ENCODE results near the gene PFDN2. TPM values are rescaled to one million over a fixed set of nuclear protein-coding genes. Genes with fewer than 3 reads are reported as not detected.

PFDN2 gene
- total and polyA plus RNA-seq, 10 of the 15 experiments (the other 5 are each of a cell fraction or from before 2014, with no cell fraction given): 30.0 to 141 (median 80.5) TPM

DNA sequence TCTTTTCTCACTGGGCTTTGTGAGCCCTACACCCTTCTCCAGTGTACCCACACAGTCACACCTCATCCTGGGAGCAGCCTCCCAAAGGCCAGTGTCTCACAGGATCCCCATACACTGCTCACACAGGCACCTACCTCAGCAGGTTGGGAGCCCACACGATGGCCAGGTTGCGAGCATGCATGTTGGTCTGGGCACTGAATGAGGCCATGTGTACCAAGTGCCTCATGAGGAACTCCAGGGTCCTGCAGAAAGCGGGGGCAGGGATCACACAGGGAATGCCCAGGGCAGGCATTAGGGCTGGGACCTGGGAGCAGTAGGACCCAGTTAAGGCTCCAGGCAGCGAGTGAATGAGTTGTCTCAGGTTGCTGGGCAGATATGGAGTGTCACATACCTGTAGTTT is 63.6 kb downstream of the PFDN2 start (continued):
- no peak for TF ChIP-seq SREBF2 (IDR thresholded peaks at IDR 0.05; ENCODE audit: low read length)

DNA sequence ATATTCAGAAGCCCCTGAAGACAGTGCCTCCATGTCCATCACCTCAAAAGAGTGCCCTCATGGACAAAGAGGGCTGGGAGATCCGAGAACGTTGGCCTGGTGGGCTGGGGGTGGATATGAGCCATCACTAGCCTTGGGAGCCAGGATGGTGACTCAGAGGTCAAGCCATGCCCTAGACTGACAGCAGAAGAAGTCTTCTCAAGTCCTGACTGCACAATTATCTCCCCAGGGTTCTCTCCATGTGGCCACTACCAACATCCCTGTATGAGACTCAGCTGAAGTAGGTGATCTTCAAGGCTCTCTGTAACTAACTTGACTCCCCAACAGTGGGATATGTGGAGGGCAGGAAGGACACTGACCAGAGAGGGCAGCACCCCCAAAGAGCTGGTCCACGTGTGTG is 64.9 kb downstream of the PFDN2 start:
- no peak for FAIRE-seq
- WGBS (ENCODE audit: insufficient coverage, insufficient replicate concordance, low lambda C conversion rate, missing lambda C conversion rate): 100% methylated on average over 3 of the region's 3 CpGs
- Histone ChIP-seq H3K9me3 (replicated peaks; ENCODE audit: control insufficient read depth, insufficient read depth, low read length) (no peaks in the 10 kb centered on the region), H3K36me3 (ENCODE audit: control insufficient read depth in 2 of 2, insufficient read depth in 2 of 2, low read length in 1 of 2) (peaks cover 36 to 38% of the 10 kb centered on the region in 2 experiments), H3K4me3 (no peak overlapping the region), H3K27me3 (replicated peaks in 1 of 2; ENCODE audit: control insufficient read depth in 2 of 2, insufficient read depth in 2 of 2, low read length in 1 of 2) (no peaks in the 10 kb centered on the region), H3K79me2 (ENCODE audit: control insufficient read depth, insufficient read depth, low read length) (no peaks in the 10 kb centered on the region; the same call in 1 of the 2 replicates), H3K9ac (ENCODE audit: control insufficient read depth, insufficient read depth, low read length) (no peak overlapping the region), H3K27ac (ENCODE audit: control insufficient read depth, insufficient read depth) (no peak overlapping the region), H3K4me1 (ENCODE audit: control insufficient read depth, insufficient read depth, low read length) (0 out of 2 replicates have a peak, but pooled peaks cover under 1% of the 10 kb centered on the region), H4K20me1 (ENCODE audit: control insufficient read depth, insufficient read depth) (no peaks in the 10 kb centered on the region), H3K4me2 (ENCODE audit: control insufficient read depth, insufficient read depth) (no peak overlapping the region), H2AFZ (ENCODE audit: control insufficient read depth, low read depth, low read length) (no peak overlapping the region)
- CTCF ChIA-PET: no interaction called here
- RAD21 ChIA-PET (ENCODE audit: unreplicated experiment): no interaction called here
- no peak for ATAC-seq
- in situ Hi-C loops (cut with MboI) (no loop called here), intact Hi-C loops (cut with micrococcal nuclease; ENCODE audit: unreplicated experiment) (no loop called here)
- POLR2A ChIA-PET: interaction anchor here (0.6 kb wide), 1 partner anchor 52 kb away, joined by 3 read pairs; no protein-coding TSS in a partner anchor
- BruUV-seq (replicated peaks): no TSS peak
- DNase-seq (ENCODE audit: low read depth, low spot score): no peak
- SMC1A ChIA-PET (ENCODE audit: uncharacterized antibody, unreplicated experiment): no interaction called here
- TF ChIP-seq, protein P1, sequence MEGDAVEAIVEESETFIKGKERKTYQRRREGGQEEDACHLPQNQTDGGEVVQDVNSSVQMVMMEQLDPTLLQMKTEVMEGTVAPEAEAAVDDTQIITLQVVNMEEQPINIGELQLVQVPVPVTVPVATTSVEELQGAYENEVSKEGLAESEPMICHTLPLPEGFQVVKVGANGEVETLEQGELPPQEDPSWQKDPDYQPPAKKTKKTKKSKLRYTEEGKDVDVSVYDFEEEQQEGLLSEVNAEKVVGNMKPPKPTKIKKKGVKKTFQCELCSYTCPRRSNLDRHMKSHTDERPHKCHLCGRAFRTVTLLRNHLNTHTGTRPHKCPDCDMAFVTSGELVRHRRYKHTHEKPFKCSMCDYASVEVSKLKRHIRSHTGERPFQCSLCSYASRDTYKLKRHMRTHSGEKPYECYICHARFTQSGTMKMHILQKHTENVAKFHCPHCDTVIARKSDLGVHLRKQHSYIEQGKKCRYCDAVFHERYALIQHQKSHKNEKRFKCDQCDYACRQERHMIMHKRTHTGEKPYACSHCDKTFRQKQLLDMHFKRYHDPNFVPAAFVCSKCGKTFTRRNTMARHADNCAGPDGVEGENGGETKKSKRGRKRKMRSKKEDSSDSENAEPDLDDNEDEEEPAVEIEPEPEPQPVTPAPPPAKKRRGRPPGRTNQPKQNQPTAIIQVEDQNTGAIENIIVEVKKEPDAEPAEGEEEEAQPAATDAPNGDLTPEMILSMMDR (IDR thresholded peaks at IDR 0.05 in 2 of 3, conservative IDR thresholded peaks at IDR 0.05 in 1 of 3; ENCODE audit: control insufficient read depth in 2 of 3, extremely low read depth in 1 of 3, insufficient read depth in 1 of 3, low read depth in 3 of 3, low read length in 3 of 3): no peak
- TF ChIP-seq BCL11A (IDR thresholded peaks at IDR 0.05; ENCODE audit: low read depth, low read length): no peak
- no peak for TF ChIP-seq CREM (IDR thresholded peaks at IDR 0.05; ENCODE audit: low read depth)
- no peak for TF ChIP-seq NR2C2 (IDR thresholded peaks at IDR 0.05; ENCODE audit: borderline replicate concordance, control insufficient read depth, insufficient read length, low read depth)
- TF ChIP-seq, protein P2, sequence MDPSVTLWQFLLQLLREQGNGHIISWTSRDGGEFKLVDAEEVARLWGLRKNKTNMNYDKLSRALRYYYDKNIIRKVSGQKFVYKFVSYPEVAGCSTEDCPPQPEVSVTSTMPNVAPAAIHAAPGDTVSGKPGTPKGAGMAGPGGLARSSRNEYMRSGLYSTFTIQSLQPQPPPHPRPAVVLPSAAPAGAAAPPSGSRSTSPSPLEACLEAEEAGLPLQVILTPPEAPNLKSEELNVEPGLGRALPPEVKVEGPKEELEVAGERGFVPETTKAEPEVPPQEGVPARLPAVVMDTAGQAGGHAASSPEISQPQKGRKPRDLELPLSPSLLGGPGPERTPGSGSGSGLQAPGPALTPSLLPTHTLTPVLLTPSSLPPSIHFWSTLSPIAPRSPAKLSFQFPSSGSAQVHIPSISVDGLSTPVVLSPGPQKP (IDR thresholded peaks at IDR 0.05; ENCODE audit: low read depth, low read length): no peak
- no peak for TF ChIP-seq TCF3 (IDR thresholded peaks at IDR 0.05; ENCODE audit: borderline replicate concordance, insufficient read depth, low read depth, low read length)
- no peak for TF ChIP-seq ZNF24 (IDR thresholded peaks at IDR 0.05)
- TF ChIP-seq, protein P3, sequence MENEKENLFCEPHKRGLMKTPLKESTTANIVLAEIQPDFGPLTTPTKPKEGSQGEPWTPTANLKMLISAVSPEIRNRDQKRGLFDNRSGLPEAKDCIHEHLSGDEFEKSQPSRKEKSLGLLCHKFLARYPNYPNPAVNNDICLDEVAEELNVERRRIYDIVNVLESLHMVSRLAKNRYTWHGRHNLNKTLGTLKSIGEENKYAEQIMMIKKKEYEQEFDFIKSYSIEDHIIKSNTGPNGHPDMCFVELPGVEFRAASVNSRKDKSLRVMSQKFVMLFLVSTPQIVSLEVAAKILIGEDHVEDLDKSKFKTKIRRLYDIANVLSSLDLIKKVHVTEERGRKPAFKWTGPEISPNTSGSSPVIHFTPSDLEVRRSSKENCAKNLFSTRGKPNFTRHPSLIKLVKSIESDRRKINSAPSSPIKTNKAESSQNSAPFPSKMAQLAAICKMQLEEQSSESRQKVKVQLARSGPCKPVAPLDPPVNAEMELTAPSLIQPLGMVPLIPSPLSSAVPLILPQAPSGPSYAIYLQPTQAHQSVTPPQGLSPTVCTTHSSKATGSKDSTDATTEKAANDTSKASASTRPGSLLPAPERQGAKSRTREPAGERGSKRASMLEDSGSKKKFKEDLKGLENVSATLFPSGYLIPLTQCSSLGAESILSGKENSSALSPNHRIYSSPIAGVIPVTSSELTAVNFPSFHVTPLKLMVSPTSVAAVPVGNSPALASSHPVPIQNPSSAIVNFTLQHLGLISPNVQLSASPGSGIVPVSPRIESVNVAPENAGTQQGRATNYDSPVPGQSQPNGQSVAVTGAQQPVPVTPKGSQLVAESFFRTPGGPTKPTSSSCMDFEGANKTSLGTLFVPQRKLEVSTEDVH (IDR thresholded peaks at IDR 0.05; ENCODE audit: low read depth, partially characterized antibody): no peak
- TF ChIP-seq JUNB (IDR thresholded peaks at IDR 0.05): no peak
- TF ChIP-seq SRF (IDR thresholded peaks at IDR 0.05; ENCODE audit: low read depth in 2 of 2, low read length in 2 of 2): no peak
- no peak for TF ChIP-seq SMAD1 (IDR thresholded peaks at IDR 0.05; ENCODE audit: low read depth, partially characterized antibody)
- TF ChIP-seq YBX1 (IDR thresholded peaks at IDR 0.05): no peak
